ENCODE data around the gene SSTR1. TPM values are rescaled to one million over a fixed set of nuclear protein-coding genes. Genes with fewer than 3 reads are reported as not detected.
"Not testable (repeated sequence)": the region's sequence is repeated elsewhere in the genome, so short reads cannot be mapped to it uniquely, and the experiment has no call there.

The SSTR1 gene
- total RNA-seq, 1 donor from 2014 or later = not detected

DNA sequence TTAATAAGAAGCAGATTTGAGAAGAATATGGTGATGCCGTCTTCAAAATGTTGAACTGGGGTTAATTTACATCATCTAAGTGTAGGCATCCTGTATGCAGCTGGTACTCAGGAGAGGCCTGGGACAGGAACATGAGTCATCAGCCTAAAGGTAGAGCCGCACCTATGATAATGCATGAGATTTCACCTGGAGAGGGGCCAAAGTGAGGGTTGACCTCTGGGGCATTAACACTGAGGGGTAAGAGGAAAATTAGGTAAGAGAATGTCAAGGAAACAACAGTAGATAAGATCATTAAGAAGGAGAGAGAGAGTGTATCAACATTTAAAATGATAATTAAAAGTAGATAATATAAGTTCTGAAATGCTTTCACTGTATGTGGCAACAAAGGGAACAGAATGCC lies 20.2 kb upstream of the SSTR1 start:
- H3K4me1 Mint-ChIP-seq (ENCODE audit: unreplicated experiment) = no peaks in the 10 kb centered on the region
- no peaks in the 10 kb centered on the region for H3K36me3 Mint-ChIP-seq (ENCODE audit: unreplicated experiment)
- TF ChIP-seq, protein P1, sequence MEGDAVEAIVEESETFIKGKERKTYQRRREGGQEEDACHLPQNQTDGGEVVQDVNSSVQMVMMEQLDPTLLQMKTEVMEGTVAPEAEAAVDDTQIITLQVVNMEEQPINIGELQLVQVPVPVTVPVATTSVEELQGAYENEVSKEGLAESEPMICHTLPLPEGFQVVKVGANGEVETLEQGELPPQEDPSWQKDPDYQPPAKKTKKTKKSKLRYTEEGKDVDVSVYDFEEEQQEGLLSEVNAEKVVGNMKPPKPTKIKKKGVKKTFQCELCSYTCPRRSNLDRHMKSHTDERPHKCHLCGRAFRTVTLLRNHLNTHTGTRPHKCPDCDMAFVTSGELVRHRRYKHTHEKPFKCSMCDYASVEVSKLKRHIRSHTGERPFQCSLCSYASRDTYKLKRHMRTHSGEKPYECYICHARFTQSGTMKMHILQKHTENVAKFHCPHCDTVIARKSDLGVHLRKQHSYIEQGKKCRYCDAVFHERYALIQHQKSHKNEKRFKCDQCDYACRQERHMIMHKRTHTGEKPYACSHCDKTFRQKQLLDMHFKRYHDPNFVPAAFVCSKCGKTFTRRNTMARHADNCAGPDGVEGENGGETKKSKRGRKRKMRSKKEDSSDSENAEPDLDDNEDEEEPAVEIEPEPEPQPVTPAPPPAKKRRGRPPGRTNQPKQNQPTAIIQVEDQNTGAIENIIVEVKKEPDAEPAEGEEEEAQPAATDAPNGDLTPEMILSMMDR (IDR thresholded peaks at IDR 0.05) = no peak
- no peak overlapping the region for H3K4me3 Mint-ChIP-seq (ENCODE audit: unreplicated experiment)
- H3K9me3 Mint-ChIP-seq (ENCODE audit: unreplicated experiment) = no peaks in the 10 kb centered on the region
- peaks cover 18% of the 10 kb centered on the region for H3K27me3 Mint-ChIP-seq (ENCODE audit: unreplicated experiment)
- no peak overlapping the region for H3K27ac Mint-ChIP-seq (ENCODE audit: unreplicated experiment)
- DNase-seq (ENCODE audit: extremely low spot score, unreplicated experiment) = no peak

DNA sequence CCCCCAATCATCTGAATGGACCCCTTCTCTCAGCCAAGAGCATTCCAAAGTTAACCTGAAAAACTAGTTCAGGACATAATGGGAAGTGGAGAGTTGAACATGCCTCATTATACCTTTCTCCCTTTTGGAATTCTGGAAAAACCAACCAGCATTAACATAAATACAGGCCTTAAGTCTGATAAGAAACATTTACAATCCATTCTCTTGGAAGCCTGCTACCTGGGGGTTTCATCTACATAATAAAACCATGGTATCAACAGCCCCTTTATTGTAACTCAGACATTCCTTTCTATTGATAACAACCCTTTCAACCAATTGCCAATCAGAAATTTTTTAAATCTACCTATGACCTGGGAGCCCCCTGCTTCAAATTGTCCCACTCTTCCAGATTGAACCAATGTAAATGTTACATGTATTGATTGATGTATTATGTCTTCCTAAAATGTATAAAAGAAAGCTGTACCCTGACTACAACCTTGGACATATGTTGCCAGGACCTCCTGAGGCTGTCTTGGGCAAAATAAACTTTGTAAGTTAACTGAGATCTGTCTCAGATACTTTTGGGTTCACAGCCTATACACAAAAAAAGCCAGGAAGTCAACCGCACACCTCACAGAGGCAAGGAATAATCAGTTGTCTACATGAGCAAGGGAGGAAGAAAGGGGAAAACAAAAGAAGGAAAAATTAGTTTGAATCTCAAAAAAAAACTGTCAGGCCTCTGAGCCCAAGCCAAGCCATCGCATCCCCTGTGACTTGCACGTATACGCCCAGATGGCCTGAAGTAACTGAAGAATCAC lies 17.6 kb upstream of the SSTR1 start:
- Mint-ChIP-seq H3K4me3 (ENCODE audit: unreplicated experiment) (no peak overlapping the region), H3K9me3 (ENCODE audit: unreplicated experiment) (no peaks in the 10 kb centered on the region), H3K4me1 (ENCODE audit: unreplicated experiment) (no peaks in the 10 kb centered on the region), H3K27me3 (ENCODE audit: unreplicated experiment) (peaks cover 30% of the 10 kb centered on the region), H3K36me3 (ENCODE audit: unreplicated experiment) (no peaks in the 10 kb centered on the region), H3K27ac (ENCODE audit: unreplicated experiment) (no peak overlapping the region)
- TF ChIP-seq, protein P1 (IDR thresholded peaks at IDR 0.05) = no peak
- no peak for DNase-seq (ENCODE audit: extremely low spot score, unreplicated experiment)

DNA sequence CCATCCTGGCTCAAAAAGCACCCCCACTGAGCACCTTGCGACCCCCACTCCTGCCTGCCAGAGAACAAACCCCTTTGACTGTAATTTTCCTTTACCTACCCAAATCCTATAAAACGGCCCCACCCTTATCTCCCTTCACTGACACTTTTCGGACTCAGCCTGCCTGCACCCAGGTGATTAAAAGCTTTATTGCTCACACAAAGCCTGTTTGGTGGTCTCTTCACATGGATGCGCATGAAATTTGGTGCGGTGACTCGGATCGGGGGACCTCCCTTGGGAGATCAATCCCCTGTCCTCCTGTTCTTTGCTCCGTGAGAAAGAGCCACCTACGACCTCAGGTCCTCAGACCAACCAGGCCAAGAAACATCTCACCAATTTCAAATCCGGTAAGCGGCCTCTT lies 16.9 kb upstream of the SSTR1 start:
- DNase-seq (ENCODE audit: extremely low spot score, unreplicated experiment); H3K4me3 Mint-ChIP-seq (ENCODE audit: unreplicated experiment); H3K4me1 Mint-ChIP-seq (ENCODE audit: unreplicated experiment); H3K36me3 Mint-ChIP-seq (ENCODE audit: unreplicated experiment); H3K9me3 Mint-ChIP-seq (ENCODE audit: unreplicated experiment); H3K27ac Mint-ChIP-seq (ENCODE audit: unreplicated experiment): not testable (repeated sequence)
- H3K27me3 Mint-ChIP-seq (ENCODE audit: unreplicated experiment) = peaks cover 30% of the 10 kb centered on the region

DNA sequence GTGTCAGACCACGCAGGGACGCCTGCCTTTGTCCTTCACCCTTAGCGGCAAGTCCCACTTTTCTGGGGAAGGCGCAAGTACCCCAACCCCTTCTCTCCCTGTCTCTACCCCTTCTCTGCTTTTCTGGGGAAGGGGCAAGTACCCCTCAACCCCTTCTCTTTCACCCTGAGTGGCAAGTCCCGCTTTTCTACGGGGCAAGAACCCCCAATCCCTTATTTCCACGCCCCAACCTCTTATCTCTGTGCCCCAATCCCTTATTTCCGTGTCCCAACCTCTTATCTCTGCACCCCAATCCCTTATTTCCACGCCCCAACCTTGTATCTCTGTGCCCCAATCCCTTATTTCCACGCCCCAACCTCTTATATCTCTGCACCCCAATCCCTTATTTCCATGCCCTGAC lies 16.2 kb upstream of the SSTR1 start:
- not testable (repeated sequence) for DNase-seq (ENCODE audit: extremely low spot score, unreplicated experiment); H3K4me3 Mint-ChIP-seq (ENCODE audit: unreplicated experiment); H3K4me1 Mint-ChIP-seq (ENCODE audit: unreplicated experiment); H3K27ac Mint-ChIP-seq (ENCODE audit: unreplicated experiment); H3K36me3 Mint-ChIP-seq (ENCODE audit: unreplicated experiment); H3K9me3 Mint-ChIP-seq (ENCODE audit: unreplicated experiment)
- peaks cover 30% of the 10 kb centered on the region for H3K27me3 Mint-ChIP-seq (ENCODE audit: unreplicated experiment)

DNA sequence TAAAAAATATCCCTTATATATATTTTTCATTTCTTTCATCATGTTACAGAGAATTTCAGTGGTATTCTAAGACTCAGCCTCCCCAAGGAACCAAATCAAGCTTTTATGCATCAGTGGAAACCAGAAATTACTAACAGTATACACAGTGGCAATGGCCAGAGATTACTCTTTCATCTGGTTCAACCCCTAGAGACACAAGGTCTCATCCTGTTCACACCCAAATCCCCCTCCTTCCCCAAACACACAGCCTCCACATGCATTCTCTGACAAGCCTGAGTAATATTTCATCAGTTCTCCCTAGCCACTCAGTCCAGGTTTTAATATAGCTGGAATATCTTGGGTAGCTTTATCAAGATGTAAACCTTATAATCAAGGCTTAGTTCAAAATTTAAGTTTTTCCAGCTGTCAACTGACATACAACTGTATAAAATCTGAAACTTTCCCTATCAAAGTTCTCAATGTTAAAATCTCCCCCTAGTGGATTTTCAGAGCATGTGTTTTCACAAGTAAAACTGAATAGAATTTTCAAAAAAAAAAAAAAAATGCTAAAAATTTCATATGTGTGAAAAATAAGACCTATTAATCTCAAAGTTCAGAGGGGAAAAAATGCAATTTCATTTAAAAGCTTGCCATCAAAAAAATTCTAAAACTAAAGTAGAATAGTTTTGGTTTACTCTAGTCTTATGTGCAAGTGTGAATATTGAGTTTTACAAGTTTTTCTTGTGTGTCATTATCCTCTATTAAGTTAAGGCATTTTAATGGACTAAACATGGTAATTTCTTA lies 10.5 kb upstream of the SSTR1 start:
- TF ChIP-seq, protein P1 (IDR thresholded peaks at IDR 0.05) = peak; percentile 58
- DNase-seq (ENCODE audit: extremely low spot score, unreplicated experiment) = no peak
- Mint-ChIP-seq H3K4me1 (ENCODE audit: unreplicated experiment) (no peaks in the 10 kb centered on the region), H3K36me3 (ENCODE audit: unreplicated experiment) (no peaks in the 10 kb centered on the region), H3K4me3 (ENCODE audit: unreplicated experiment) (no peak overlapping the region), H3K9me3 (ENCODE audit: unreplicated experiment) (no peaks in the 10 kb centered on the region), H3K27ac (ENCODE audit: unreplicated experiment) (no peak overlapping the region), H3K27me3 (ENCODE audit: unreplicated experiment) (peaks cover 19% of the 10 kb centered on the region)

DNA sequence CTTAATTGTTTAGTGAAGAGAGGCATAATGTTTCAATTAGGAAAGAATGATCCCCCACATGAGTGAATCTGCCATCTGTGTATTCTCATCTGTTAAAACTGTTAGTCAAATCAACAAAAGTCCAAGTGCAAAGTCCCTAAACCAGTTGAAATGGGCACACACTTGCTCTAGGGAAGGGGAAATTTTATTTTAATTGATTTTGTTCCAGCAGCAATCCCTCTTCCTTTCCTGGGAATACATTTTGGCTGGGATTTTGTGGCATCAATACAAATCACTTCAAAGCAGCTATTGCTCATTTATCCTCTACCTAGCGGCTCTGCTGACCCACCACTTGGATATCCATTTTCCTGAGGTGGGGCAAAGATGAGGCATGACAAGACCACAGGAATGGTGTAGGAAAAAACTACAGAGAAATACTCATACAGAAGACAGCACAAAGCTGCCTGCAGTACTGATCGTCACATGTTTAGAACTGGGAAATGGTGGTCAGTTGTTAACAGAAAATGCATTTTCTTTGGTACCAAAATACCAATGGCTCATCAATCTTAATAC lies 9.8 kb upstream of the SSTR1 start:
- Mint-ChIP-seq H3K9me3 (ENCODE audit: unreplicated experiment) (no peaks in the 10 kb centered on the region), H3K4me3 (ENCODE audit: unreplicated experiment) (no peak overlapping the region), H3K4me1 (ENCODE audit: unreplicated experiment) (no peaks in the 10 kb centered on the region), H3K36me3 (ENCODE audit: unreplicated experiment) (no peaks in the 10 kb centered on the region), H3K27ac (ENCODE audit: unreplicated experiment) (no peak overlapping the region), H3K27me3 (ENCODE audit: unreplicated experiment) (peaks cover 12% of the 10 kb centered on the region)
- TF ChIP-seq, protein P1 (IDR thresholded peaks at IDR 0.05) = no peak
- no peak for DNase-seq (ENCODE audit: extremely low spot score, unreplicated experiment)

All from osteocyte (in vitro differentiated cells).